Measurements from ENCODE around the gene TTLL5. TPM values are rescaled to one million over a fixed set of nuclear protein-coding genes. Genes with fewer than 3 reads are reported as not detected.

TTLL5 gene
- total and polyA plus RNA-seq, 2 of the 13 experiments (the other 11 are each of a cell fraction or from before 2014, with no cell fraction given) = 11.8 to 18.8 TPM

DNA sequence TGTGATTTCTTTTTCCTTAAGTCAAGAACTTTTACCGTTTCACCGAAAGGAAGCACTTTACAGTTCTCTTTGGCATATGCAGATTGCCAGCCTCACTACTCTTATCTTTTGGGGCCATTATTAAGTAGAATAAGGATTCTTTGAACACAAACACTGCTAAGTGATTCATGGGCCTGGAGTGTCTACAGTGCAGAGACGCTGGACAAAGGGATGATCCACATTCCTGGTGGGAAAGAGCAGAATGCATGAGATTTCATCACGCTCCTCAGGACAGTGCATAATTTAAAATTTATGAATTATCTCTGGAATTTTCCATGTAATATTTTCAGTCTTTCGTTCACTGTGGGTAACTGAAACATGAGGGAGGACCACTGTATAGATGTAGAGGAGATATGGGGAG, 90.2 kb downstream of the TTLL5 start:
- Histone ChIP-seq H4K20me1 (ENCODE audit: insufficient read depth, low read length) (no peaks in the 10 kb centered on the region), H3K27me3 (ENCODE audit: control insufficient read depth in 1 of 2, insufficient read depth in 2 of 2, low read length in 2 of 2) (no peaks in the 10 kb centered on the region), H3K4me2 (ENCODE audit: low read depth, low read length) (no peak overlapping the region), H3K4me3 (replicated peaks in 1 of 3; ENCODE audit: insufficient read depth in 1 of 3, low read depth in 2 of 3, low read length in 3 of 3) (no peak overlapping the region), H3K9ac (ENCODE audit: insufficient read depth, low read depth, low read length) (no peak overlapping the region), H3K36me3 (replicated peaks in 1 of 2; ENCODE audit: control insufficient read depth in 1 of 2, insufficient read depth in 2 of 2, low read length in 2 of 2) (peaks cover 0 to 26% of the 10 kb centered on the region in 2 experiments; a peak in 3 of 5 replicates), H3K79me2 (ENCODE audit: insufficient read depth, low read length) (no peaks in the 10 kb centered on the region), H3K9me3 (ENCODE audit: low read length) (no peaks in the 10 kb centered on the region), H3K27ac (ENCODE audit: extremely low read length, insufficient read depth, low read length) (no peak overlapping the region), H2AFZ (ENCODE audit: low read length) (no peak overlapping the region), H3K4me1 (ENCODE audit: insufficient read depth, low read length) (peaks cover 7% of the 10 kb centered on the region)
- in situ Hi-C loops (cut with HindIII; ENCODE audit: extremely low pct_ligation_motif_present, low pct_unique_long_range_greater_than_20kb) = no loop called here
- no TSS peak for BruUV-seq (replicated peaks)
- ATAC-seq = no peak
- DNase-seq (ENCODE audit: low spot score) = no peak
- ChIA-PET CTCF (ENCODE audit: low intra/inter-chr PET ratio, low total read pairs) (no interaction called here), POLR2A (no interaction called here)
- no peak for TF ChIP-seq KMT2A (CRISPR knock-in tag; IDR thresholded peaks at IDR 0.05)
- no peak for TF ChIP-seq ZEB1 (IDR thresholded peaks at IDR 0.05; ENCODE audit: insufficient replicate concordance, low read depth)
- TF ChIP-seq, protein P1, sequence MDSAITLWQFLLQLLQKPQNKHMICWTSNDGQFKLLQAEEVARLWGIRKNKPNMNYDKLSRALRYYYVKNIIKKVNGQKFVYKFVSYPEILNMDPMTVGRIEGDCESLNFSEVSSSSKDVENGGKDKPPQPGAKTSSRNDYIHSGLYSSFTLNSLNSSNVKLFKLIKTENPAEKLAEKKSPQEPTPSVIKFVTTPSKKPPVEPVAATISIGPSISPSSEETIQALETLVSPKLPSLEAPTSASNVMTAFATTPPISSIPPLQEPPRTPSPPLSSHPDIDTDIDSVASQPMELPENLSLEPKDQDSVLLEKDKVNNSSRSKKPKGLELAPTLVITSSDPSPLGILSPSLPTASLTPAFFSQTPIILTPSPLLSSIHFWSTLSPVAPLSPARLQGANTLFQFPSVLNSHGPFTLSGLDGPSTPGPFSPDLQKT (CRISPR knock-in tag; IDR thresholded peaks at IDR 0.05; ENCODE audit: borderline replicate concordance) = no peak
- no peak for TF ChIP-seq ZNF44 (CRISPR knock-in tag; IDR thresholded peaks at IDR 0.05)
- TF ChIP-seq JUN (CRISPR knock-in tag; IDR thresholded peaks at IDR 0.05) = no peak
- TF ChIP-seq ZNF550 (CRISPR knock-in tag; IDR thresholded peaks at IDR 0.05; ENCODE audit: borderline replicate concordance) = no peak
- no peak for TF ChIP-seq MTF2 (CRISPR knock-in tag; IDR thresholded peaks at IDR 0.05; ENCODE audit: borderline replicate concordance)
- TF ChIP-seq ZFP37 (CRISPR knock-in tag; IDR thresholded peaks at IDR 0.05; ENCODE audit: borderline replicate concordance) = no peak
- TF ChIP-seq IKZF4 (CRISPR knock-in tag; IDR thresholded peaks at IDR 0.05; ENCODE audit: borderline replicate concordance, low read depth, not compliant biosample characterization) = no peak
- no peak for TF ChIP-seq SMAD1 (CRISPR knock-in tag; IDR thresholded peaks at IDR 0.05; ENCODE audit: borderline replicate concordance, low read depth)
- TF ChIP-seq, protein P2, sequence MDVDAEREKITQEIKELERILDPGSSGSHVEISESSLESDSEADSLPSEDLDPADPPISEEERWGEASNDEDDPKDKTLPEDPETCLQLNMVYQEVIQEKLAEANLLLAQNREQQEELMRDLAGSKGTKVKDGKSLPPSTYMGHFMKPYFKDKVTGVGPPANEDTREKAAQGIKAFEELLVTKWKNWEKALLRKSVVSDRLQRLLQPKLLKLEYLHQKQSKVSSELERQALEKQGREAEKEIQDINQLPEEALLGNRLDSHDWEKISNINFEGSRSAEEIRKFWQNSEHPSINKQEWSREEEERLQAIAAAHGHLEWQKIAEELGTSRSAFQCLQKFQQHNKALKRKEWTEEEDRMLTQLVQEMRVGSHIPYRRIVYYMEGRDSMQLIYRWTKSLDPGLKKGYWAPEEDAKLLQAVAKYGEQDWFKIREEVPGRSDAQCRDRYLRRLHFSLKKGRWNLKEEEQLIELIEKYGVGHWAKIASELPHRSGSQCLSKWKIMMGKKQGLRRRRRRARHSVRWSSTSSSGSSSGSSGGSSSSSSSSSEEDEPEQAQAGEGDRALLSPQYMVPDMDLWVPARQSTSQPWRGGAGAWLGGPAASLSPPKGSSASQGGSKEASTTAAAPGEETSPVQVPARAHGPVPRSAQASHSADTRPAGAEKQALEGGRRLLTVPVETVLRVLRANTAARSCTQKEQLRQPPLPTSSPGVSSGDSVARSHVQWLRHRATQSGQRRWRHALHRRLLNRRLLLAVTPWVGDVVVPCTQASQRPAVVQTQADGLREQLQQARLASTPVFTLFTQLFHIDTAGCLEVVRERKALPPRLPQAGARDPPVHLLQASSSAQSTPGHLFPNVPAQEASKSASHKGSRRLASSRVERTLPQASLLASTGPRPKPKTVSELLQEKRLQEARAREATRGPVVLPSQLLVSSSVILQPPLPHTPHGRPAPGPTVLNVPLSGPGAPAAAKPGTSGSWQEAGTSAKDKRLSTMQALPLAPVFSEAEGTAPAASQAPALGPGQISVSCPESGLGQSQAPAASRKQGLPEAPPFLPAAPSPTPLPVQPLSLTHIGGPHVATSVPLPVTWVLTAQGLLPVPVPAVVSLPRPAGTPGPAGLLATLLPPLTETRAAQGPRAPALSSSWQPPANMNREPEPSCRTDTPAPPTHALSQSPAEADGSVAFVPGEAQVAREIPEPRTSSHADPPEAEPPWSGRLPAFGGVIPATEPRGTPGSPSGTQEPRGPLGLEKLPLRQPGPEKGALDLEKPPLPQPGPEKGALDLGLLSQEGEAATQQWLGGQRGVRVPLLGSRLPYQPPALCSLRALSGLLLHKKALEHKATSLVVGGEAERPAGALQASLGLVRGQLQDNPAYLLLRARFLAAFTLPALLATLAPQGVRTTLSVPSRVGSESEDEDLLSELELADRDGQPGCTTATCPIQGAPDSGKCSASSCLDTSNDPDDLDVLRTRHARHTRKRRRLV (CRISPR knock-in tag; IDR thresholded peaks at IDR 0.05) = no peak
- no peak for TF ChIP-seq JUNB (CRISPR knock-in tag; IDR thresholded peaks at IDR 0.05; ENCODE audit: borderline replicate concordance)
- TF ChIP-seq HMGA1 (CRISPR knock-in tag; conservative IDR thresholded peaks at IDR 0.05) = no peak
- TF ChIP-seq, protein P3, sequence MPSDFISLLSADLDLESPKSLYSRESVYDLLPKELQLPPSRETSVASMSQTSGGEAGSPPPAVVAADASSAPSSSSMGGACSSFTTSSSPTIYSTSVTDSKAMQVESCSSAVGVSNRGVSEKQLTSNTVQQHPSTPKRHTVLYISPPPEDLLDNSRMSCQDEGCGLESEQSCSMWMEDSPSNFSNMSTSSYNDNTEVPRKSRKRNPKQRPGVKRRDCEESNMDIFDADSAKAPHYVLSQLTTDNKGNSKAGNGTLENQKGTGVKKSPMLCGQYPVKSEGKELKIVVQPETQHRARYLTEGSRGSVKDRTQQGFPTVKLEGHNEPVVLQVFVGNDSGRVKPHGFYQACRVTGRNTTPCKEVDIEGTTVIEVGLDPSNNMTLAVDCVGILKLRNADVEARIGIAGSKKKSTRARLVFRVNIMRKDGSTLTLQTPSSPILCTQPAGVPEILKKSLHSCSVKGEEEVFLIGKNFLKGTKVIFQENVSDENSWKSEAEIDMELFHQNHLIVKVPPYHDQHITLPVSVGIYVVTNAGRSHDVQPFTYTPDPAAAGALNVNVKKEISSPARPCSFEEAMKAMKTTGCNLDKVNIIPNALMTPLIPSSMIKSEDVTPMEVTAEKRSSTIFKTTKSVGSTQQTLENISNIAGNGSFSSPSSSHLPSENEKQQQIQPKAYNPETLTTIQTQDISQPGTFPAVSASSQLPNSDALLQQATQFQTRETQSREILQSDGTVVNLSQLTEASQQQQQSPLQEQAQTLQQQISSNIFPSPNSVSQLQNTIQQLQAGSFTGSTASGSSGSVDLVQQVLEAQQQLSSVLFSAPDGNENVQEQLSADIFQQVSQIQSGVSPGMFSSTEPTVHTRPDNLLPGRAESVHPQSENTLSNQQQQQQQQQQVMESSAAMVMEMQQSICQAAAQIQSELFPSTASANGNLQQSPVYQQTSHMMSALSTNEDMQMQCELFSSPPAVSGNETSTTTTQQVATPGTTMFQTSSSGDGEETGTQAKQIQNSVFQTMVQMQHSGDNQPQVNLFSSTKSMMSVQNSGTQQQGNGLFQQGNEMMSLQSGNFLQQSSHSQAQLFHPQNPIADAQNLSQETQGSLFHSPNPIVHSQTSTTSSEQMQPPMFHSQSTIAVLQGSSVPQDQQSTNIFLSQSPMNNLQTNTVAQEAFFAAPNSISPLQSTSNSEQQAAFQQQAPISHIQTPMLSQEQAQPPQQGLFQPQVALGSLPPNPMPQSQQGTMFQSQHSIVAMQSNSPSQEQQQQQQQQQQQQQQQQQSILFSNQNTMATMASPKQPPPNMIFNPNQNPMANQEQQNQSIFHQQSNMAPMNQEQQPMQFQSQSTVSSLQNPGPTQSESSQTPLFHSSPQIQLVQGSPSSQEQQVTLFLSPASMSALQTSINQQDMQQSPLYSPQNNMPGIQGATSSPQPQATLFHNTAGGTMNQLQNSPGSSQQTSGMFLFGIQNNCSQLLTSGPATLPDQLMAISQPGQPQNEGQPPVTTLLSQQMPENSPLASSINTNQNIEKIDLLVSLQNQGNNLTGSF (CRISPR knock-in tag; IDR thresholded peaks at IDR 0.05) = no peak
- FAIRE-seq = no peak
- intact Hi-C loops (cut with micrococcal nuclease; ENCODE audit: unreplicated experiment) = no loop called here
- 97% methylated on average over 5 of the region's 5 CpGs for WGBS (ENCODE audit: low lambda C conversion rate)
